DND-41 (cell line): ENCODE results near the gene FSIP1.

Experiments
- CTCF ChIP-seq: IDR thresholded peaks from 2 replicates; pipeline ENCODE4 v1.5.1; 2012; ENCODE audit warnings: borderline replicate concordance, low read length, moderate library complexity, mild to moderate bottlenecking; ENCODE audit not compliant: poor library complexity, severe bottlenecking; ENCODE audit errors: extremely low read depth
- EZH2 ChIP-seq: IDR thresholded peaks from 3 replicates; pipeline ENCODE4 v1.6.1; 2012; ENCODE audit warnings: borderline replicate concordance, low read depth, mild to moderate bottlenecking, moderate library complexity, low read length, inconsistent platforms; ENCODE audit not compliant: severe bottlenecking

DNA sequence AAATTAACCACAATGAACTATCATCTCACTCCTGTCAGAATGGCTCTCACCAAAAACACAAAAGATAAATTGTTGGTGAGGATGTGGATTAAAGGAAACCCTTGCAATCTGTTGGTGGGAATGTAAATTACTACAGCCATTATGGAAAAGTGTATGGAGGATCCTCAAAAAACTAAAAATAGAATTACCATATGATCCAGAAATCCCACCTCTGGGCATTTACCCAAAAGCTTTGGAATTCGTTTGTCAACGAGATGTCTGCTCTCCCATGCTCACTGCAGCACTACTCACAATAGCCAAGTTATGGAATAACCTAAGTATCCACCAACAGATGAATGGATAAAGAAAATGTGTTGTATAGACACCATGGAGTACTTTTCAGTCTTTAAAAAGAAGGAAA lies 21.6 kb downstream of the FSIP1 start:
- TF ChIP-seq CTCF (no peak), EZH2 (no peak)
